Stimulated activated CD8-positive, alpha-beta memory T cell treated with anti-CD3 and anti-CD28 coated beads, Interleukin-15, amount 100 ng/mL, for 48 hours (primary cell): Measurements from ENCODE around the gene FER.
"Not testable (repeated sequence)": the region's sequence is repeated elsewhere in the genome, so short reads cannot be mapped to it uniquely, and the experiment has no call there.

Experiments
- DNase-seq, 2 donors: peaks; one replicate each; pipeline ENCODE4 v3.0.0-alpha.2; 2020; ENCODE audit warnings: low read depth in 2 of 2

FER gene

GRCh38 chr5:109121225-109121624, 373.5 kb downstream of the FER start:
- no peak for DNase-seq

DNA sequence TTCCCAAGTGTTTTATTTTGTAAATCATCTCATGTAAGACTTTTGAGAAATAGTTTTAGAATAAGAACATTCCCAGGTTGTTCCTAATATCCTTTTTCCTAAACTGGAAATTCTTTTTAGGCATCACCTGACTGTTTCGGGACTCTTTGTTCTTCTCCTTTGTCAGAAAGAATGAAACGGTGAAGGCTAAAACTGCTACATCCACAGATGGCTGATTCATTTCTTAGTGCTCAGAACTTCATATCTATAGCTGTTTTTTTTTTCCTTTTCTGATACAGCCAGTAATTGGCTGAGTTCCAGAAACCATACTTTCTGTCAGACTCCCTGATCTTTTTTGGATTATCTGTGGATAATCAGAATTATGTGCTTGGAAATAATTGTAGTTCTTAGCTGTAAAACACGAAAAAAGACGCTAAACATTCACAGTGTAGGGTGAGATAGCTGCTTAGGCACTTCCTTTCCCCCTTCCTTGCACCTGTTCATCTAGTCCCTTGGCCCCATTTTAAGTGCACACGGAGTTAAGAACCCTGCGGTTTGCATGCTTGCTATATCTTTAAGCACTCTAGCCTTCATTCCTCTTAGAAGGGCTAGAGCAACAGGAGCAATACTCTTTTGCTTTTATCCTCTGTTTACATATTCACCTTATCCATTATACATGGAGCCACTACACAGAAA, 378.2 kb downstream of the FER start:
- DNase-seq = no peak

DNA sequence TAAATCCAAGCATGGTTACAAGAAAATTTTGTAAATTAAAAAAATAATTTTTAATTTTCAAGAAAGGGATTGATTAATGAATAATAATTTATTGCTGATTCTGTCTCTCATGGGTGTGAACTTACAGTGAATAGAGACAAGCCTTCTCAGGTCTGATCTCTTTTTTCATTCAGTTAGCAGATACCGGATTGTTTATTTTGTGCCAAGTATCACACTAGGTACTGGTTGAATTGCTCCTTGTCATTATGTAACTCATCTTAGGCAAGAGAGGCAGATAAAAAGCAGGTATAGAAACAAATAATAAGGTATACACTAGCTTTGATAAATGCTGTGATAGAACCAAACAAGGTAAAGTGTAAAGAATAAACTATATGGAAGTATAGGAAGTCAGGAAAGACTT, 378.8 kb downstream of the FER start:
- no peak for DNase-seq

- no peak for DNase-seq
These were observed 389.2 kb downstream of the FER start for GRCh38 chr5:109136906-109137305.

DNA sequence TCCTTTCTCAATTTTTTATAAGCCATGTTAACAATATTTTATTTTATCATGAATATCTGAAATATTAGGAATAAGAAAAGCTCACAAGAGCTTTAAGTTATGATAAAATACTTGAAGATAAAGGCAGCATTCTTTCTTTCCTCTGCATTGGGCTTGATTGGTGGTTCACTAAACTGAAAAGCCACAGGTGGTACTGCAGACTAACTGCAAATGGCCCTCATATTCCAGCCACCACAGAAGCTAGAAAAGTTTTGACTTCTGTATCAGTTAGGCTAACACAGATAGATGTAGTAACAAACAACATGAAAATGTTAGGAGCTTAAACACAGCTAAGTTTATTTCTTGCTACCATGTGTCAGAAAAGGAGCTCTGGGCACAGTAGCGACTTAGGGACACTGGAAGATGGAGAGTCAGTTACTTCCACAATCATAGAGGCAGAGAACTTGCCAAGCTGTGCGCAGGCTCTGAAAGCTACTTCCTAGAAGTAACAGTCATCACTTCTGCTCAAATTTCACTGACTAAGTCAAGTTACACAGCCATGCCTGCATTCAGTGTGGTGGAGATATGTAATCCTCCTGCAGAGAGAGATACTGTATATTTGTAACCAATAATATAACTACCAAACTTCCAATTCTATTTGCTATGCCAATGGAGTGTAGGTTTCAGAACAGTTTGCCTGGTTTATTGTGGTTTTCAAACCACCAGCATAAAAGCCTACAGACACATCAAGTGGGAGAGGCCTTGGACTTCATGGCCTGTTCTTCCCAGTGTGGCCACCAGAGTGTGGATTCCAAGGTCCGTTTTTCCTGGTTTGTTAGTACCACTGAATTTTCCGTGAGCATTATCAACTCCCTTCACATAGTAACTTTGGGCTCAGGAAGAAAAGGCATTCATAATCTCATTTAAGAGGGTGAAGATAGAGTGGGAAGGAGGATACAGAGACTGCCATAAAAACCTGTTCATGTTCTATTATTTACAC, 393.8 kb downstream of the FER start:
- no peak for DNase-seq

DNA sequence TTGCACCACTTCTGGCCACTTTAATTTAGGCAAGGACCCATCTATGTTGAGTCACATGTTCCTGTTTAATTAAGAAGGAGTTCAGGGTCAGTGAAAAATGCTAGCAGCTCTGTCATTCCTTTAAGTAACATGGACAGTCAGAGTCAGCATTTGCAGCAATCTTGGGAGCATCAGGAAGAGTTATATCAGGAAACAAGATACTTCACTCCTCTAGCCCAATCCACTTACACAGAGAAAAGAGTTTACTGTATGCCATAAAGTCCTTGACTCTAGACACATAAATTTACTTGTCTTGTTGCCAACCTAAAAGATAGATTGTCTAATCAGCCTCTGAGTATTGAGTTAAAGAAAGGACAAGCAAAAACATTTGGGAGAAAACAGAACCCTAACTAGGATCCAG, 395.3 kb downstream of the FER start:
- no peak for DNase-seq

DNA sequence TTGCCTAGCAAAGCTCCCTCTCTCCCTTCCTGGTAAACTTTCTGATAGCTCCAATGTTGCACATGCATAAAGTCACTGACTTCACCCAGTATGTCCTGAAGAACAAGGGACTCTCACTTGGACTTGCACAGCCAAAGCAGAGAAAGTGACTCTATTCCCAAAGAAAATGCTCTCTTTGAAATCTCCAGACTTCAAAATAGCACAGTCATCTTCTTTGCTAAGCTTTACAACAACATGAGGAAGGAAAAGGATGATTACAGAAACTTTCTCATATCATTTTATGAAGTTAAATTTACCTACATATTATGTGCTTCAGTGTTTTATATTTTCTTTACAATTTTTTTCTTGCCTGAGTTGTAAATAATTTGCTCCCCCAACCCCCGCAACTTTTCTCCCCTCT, 397.4 kb downstream of the FER start:
- DNase-seq = no peak

DNA sequence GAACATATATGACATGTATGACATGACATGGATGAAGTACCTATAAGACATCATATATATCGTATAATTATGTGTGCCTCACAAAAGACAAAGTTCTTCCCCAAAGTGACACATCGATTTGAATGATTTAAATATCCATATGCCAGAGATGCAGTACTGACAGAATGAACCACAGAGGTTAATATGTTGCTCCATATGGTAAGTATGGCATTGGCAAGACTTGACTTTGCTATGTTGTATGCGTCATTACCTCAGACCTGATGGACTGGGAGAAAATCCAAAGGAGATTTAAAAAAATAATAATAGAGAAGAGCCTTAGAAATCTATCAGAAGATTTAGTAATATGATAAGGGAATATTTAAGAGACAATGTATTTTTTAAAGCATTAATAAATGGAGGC, 398.9 kb downstream of the FER start:
- DNase-seq = no peak

GRCh38 chr5:109152565-109152964, 404.9 kb downstream of the FER start:
- DNase-seq = no peak

DNA sequence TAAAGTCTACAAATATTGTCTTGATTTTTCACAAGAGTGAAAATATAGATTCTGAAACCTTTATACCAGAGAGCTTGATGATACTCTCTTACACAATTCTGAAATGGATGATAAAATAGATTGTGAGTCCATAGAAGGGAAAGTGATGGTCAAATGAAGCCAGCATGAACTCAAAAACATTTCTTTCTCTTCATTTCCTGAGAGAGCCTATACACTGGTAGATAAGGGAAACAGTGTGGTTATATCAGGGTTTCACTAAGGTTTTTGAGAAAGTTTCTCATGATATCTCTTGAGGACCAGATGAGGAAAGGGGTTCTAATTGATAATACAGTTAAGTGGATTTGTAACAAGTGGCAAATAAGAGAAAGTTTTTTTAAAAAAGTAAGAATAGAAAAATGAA, 407.9 kb downstream of the FER start:
- no peak for DNase-seq

- no peak for DNase-seq
These were observed 409.2 kb downstream of the FER start for GRCh38 chr5:109156885-109157284.

DNA sequence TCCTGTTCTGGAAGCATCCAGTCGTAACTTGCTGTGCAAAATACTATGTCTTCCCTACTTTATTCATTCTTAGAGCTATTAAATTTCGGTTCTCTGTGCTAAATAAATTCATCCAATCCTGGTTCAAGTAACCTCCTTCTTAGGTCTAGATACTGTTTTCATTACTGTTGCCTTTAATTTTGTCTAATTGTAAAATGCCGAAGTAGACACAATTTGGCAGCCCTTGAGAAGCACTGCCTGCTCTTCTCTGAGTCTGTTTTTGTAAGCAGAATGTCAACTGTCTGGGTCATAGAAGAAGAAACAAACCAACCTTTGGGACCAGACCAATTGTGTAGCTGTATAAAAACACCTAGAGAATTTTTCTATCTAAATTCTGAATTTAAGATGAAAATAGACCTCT, 412.8 kb downstream of the FER start:
- DNase-seq = no peak

- no peak for DNase-seq
These were observed 414.4 kb downstream of the FER start for GRCh38 chr5:109161914-109162683.

DNA sequence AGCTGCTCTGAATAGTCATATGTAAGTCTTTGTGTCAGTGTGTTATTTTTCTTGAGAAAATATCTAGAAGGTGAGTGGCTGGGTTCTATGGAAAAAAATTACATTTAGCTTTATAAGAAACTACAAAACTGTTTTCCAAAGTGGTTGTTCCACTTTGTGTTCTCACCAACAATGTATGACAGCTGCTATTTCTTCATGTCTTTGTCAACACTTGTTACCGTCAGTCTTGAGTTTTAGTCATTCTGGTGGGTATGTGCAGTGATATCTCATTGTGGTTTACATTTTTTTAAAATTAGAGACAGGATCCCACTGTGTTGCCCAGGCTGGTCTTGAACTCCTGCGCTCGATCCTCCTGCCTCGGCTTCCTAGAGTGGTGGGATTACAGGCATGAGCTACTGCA, 415.6 kb downstream of the FER start:
- DNase-seq = no peak

DNA sequence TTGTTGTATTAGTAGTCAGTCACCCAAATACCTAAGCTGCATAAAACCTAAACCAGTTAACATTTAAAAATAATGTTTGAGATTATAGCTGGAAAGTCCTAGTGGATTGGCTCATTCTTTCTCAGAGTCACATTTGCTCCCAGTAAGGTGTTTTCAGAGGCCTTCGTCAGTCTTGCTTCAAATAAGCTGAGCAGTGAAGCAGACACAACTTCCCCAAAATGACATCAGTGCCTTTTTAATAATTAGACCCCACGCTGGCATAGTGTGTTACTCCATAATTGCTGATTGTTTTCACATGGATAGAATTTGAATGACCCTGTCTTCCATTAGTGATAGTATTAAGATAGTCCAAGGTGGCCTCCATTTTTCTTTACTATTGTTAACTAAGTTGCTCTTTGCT, 416.3 kb downstream of the FER start:
- no peak for DNase-seq

DNA sequence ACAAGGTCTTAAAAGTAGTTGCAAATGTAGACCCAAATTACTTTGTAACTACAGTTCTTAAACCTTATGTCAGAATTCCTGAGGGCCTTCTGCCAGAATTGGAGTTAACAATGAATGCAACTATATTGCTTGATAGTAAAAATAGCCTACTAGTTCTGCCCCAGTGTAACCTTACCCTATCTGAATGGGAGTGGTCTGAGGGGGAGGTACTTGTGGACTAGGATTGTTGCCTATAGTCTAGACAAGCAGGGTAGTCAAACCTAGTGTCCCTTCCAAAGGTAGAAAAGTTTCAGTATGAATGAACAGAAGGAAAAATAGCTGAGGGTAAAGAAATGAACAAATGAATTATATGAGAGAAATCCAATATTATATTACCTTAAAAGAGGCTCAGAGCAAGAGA, 419.9 kb downstream of the FER start:
- DNase-seq = no peak

GRCh38 chr5:109168151-109168550, 420.5 kb downstream of the FER start:
- no peak for DNase-seq

DNA sequence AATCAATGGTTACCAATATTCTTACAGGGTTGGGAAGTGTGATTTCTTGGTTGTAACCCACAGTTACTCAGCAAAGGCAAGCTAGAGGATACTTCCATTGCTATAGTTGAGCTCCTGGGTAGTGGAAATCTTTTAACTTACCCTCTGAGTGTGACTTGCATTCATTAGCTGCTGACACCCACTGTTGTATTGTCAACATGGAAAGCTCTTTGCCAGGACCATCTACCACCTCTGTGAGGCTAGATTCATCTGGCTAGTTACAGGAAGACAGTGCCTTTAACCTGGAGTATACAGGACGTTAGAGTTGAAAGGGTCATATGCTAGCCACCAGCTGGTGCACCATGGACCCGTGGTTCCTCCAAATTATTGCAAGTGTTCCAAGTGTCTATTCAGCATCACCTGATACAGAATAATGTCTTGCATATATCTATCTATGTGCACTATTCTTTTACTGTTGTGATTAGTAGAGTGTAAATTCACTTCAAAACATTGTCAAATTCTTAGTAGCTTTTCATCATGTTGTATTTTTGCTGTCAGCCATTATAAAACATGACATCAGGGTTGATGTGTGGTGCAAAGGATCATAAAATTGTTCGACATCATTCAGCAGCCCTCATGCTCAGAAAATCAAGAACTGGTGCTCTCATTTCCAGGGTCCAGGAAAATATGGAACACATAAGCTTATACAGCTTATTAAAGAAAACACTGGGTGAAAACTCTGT, 423.1 kb downstream of the FER start:
- DNase-seq = no peak

- not testable (repeated sequence) for DNase-seq
These were observed 423.9 kb downstream of the FER start for GRCh38 chr5:109171437-109172073.

DNA sequence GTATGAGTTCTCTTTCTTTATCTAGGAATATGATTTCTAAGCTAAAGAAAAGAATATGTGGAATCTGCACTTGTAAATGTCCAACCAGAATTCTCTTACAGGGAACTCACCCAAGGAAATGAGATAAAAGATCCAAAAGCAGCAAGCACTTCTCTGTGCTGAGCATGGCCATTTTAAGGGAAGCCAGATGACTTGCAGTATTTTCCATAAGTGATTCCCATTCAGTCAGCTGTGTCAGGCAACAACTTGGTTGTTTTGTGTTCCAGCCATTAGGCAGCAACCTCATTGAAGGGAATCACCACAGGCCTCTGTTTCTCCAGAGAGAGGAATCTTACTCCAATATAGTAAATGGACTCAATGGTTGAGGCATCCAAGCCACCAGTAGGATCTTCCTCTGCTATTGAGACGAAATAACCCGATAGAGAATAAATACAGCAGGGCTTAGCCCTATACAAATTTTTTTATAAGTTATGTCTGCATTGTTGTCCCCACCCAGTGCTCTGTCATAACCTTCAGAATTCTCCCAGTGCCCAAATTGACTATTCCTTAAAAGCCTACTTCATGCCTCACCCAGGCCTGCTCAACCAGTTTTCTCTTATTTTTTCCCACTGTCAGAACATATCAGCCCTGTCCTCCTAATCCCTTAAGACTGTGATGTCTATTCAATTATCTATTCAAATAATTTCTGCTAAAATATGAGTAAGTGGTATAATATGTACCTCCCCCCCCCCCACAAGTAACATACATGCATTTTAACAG, 425.5 kb downstream of the FER start:
- DNase-seq = no peak

DNA sequence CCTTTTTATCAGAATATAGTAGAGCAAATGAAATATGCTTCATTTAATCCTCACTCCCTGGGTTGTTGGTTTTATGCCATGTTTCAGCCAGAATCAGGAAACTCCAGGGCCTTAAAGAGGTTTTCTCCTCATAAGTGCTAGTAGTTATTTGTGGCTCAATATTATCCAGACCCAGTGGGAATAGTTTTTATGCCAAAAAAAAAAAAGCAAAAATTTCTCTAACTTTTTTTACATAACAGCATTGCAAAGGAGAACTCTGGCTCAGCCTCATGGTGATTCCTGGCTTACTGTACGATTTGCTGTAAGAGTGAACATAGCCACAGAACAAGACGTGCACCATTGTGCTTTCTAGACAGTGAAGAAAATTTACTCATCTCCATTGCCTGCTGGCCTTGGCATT, 429.5 kb downstream of the FER start:
- DNase-seq = no peak
